GM23338 (cell line): ENCODE data around the gene SLC37A3. TPM values are rescaled to one million over a fixed set of nuclear protein-coding genes. Genes with fewer than 3 reads are reported as not detected.

Experiments used
- ATAC-seq: fragments of 200-7000 bp; cut with Tn5 transposase; 3 replicates; pipeline ENCODE4 v1.9.1; 2020
- DNase-seq: peaks from one replicate; pipeline ENCODE4 v3.0.0-alpha.2; 2015; ENCODE audit warnings: low spot score
- H2AFZ ChIP-seq: fragments of 200-600 bp; sonication (generic); 2 replicates; pipeline ENCODE4 v1.8.0; 2016; ENCODE audit warnings: antibody characterized with exemption, mild to moderate bottlenecking, moderate library complexity
- H3F3A ChIP-seq: fragments of 200-600 bp; sonication (generic); replicated peaks from 2 replicates; pipeline ENCODE4 v1.8.0; 2017; ENCODE audit warnings: antibody characterized with exemption, mixed run types, low read depth
- H3K27ac ChIP-seq: fragments of 200-600 bp; sonication (generic); 2 replicates; pipeline ENCODE4 v1.6.1; 2016; ENCODE audit warnings: low read depth
- H3K27me3 ChIP-seq: fragments of 200-600 bp; sonication (generic); 2 replicates; pipeline ENCODE4 v1.8.0; 2016; ENCODE audit warnings: mild to moderate bottlenecking, mixed run types, moderate library complexity; ENCODE audit not compliant: insufficient read depth
- H3K36me3 ChIP-seq: fragments of 200-600 bp; sonication (generic); 2 replicates; pipeline ENCODE4 v1.8.0; 2016; ENCODE audit warnings: mild to moderate bottlenecking; ENCODE audit not compliant: insufficient read depth
- H3K4me1 ChIP-seq: fragments of 200-600 bp; sonication (generic); 2 replicates; pipeline ENCODE4 v1.8.0; 2016; ENCODE audit warnings: mild to moderate bottlenecking, moderate library complexity; ENCODE audit not compliant: insufficient read depth
- H3K4me2 ChIP-seq: fragments of 200-600 bp; sonication (generic); 2 replicates; pipeline ENCODE4 v1.7.1; 2017; ENCODE audit warnings: mixed run types
- H3K4me3 ChIP-seq: fragments of 200-600 bp; sonication (generic); 2 replicates; pipeline ENCODE4 v1.6.1; 2016; ENCODE audit warnings: mixed run types
- H3K79me2 ChIP-seq: fragments of 200-600 bp; sonication (generic); replicated peaks from 2 replicates; pipeline ENCODE4 v1.8.0; 2017; ENCODE audit warnings: mild to moderate bottlenecking; ENCODE audit not compliant: insufficient read depth
- H3K9me2 ChIP-seq: fragments of 200-600 bp; sonication (generic); 2 replicates; pipeline ENCODE4 v1.8.0; 2017; ENCODE audit not compliant: insufficient read depth
- H4K20me1 ChIP-seq: fragments of 200-600 bp; sonication (generic); replicated peaks from 2 replicates; pipeline ENCODE4 v1.8.0; 2017; ENCODE audit warnings: mild to moderate bottlenecking; ENCODE audit not compliant: insufficient read depth
- H3K27ac Mint-ChIP-seq: 2 replicates; pipeline ENCODE4 v1.8.0; 2020; ENCODE audit warnings: inconsistent platforms, mild to moderate bottlenecking, moderate library complexity, mixed read lengths
- H3K27me3 Mint-ChIP-seq: 3 replicates; pipeline ENCODE4 v1.8.0; 2022; ENCODE audit warnings: low read depth, mild to moderate bottlenecking, moderate library complexity, mixed read lengths, inconsistent platforms; ENCODE audit not compliant: insufficient read depth, poor library complexity
- H3K36me3 Mint-ChIP-seq: 3 replicates; pipeline ENCODE4 v1.8.0; 2021; ENCODE audit warnings: low read depth, mild to moderate bottlenecking, inconsistent platforms, moderate library complexity, mixed read lengths
- H3K4me1 Mint-ChIP-seq: 3 replicates; pipeline ENCODE4 v1.8.0; 2020; ENCODE audit warnings: mild to moderate bottlenecking, inconsistent platforms, mixed read lengths
- H3K4me3 Mint-ChIP-seq: 3 replicates; pipeline ENCODE4 v1.8.0; 2021; ENCODE audit warnings: moderate library complexity, mild to moderate bottlenecking, inconsistent platforms, mixed read lengths
- H3K9me3 Mint-ChIP-seq: 3 replicates; pipeline ENCODE4 v1.8.0; 2020; ENCODE audit warnings: moderate library complexity, mild to moderate bottlenecking, inconsistent platforms, mixed read lengths
- CREB1 ChIP-seq: fragments of 250-450 bp; sonication (Bioruptor Pico); IDR thresholded peaks from 2 replicates; pipeline ENCODE4 v1.5.0; 2020; ENCODE audit warnings: low read depth, mild to moderate bottlenecking, moderate library complexity
- CTCF ChIP-seq, 2 experiments: fragments of 200-600 bp in 1 of 2; sonication (generic) in 1 of 2; conservative IDR thresholded peaks; 2 replicates each; pipeline versions ENCODE4 v1.5.1 to v1.6.1; 2016 to 2017; ENCODE audit warnings: antibody characterized with exemption in 2 of 2, low read depth in 2 of 2, mild to moderate bottlenecking in 2 of 2, moderate library complexity in 1 of 2
- ETS1 ChIP-seq: IDR thresholded peaks from 2 replicates; pipeline ENCODE4 v1.6.1; 2016; ENCODE audit warnings: antibody characterized with exemption
- EZH2 ChIP-seq: fragments of 200-600 bp; sonication (generic); IDR thresholded peaks from one replicate; pipeline ENCODE4 v1.8.0; 2017; ENCODE audit warnings: antibody characterized with exemption, mild to moderate bottlenecking, low read depth; ENCODE audit not compliant: unreplicated experiment
- EZH2phosphoT487 ChIP-seq: fragments of 200-600 bp; sonication (generic); IDR thresholded peaks from one replicate; pipeline ENCODE4 v1.8.1; 2018; ENCODE audit warnings: antibody characterized with exemption; ENCODE audit not compliant: unreplicated experiment
- JUNB ChIP-seq: IDR thresholded peaks from one replicate; pipeline ENCODE4 v1.6.1; 2016; ENCODE audit warnings: antibody characterized with exemption; ENCODE audit not compliant: unreplicated experiment
- NANOG ChIP-seq: IDR thresholded peaks from 2 replicates; pipeline ENCODE4 v1.6.1; 2016; ENCODE audit warnings: antibody characterized with exemption, borderline replicate concordance
- POLR2AphosphoS5 ChIP-seq: IDR thresholded peaks from 2 replicates; pipeline ENCODE4 v1.6.1; 2016; ENCODE audit warnings: antibody characterized with exemption, low read depth
- REST ChIP-seq: IDR thresholded peaks from one replicate; pipeline ENCODE4 v1.6.1; 2018; ENCODE audit warnings: antibody characterized with exemption; ENCODE audit not compliant: unreplicated experiment
- STAT1 ChIP-seq: IDR thresholded peaks from one replicate; pipeline ENCODE4 v1.6.1; 2016; ENCODE audit warnings: antibody characterized with exemption; ENCODE audit not compliant: unreplicated experiment
- ZNF114 ChIP-seq: fragments of 250-450 bp; sonication (Bioruptor Pico); IDR thresholded peaks from 2 replicates; pipeline ENCODE4 v1.5.0; 2020; ENCODE audit warnings: mild to moderate bottlenecking, moderate library complexity
- ZNF331 ChIP-seq: fragments of 250-450 bp; sonication (Bioruptor Pico); IDR thresholded peaks from 2 replicates; pipeline ENCODE4 v1.5.0; 2020; ENCODE audit warnings: low read depth, mild to moderate bottlenecking, moderate library complexity
- ZNF462 ChIP-seq: fragments of 250-450 bp; sonication (Bioruptor Pico); IDR thresholded peaks from 2 replicates; pipeline ENCODE4 v1.5.0; 2020; ENCODE audit warnings: mild to moderate bottlenecking, moderate library complexity
- polyA plus RNA-seq: library from polyadenylated mRNA; unstranded; fragments of >200 nt; fragmentation: Nextera tagmentation; extraction: Ambion mirVana; gene quantifications from 2 replicates; pipeline ENCODE4 v1.2.1, GENCODE V29; 2016
- total RNA-seq: library from RNA; depleted of rRNA; stranded (reverse); fragments of >200 nt; shearing (Covaris generic); gene quantifications from 2 replicates; pipeline ENCODE4 v1.2.3, GENCODE V29; 2014

The SLC37A3 gene
- total and polyA plus RNA-seq, 2 experiments from 2014 or later, result 35.6 to 86.2 TPM

GRCh38 chr7:140298213-140298612 lies 100.1 kb downstream of the SLC37A3 start:
- Mint-ChIP-seq H3K27ac (no peak overlapping the region), H3K27me3 (no peaks in the 10 kb centered on the region), H3K36me3 (no peaks in the 10 kb centered on the region), H3K4me1 (no peaks in the 10 kb centered on the region), H3K9me3 (no peaks in the 10 kb centered on the region), H3K4me3 (no peak overlapping the region)
- no peaks in the 10 kb centered on the region for H3K36me3 ChIP-seq
- H3K9me2 ChIP-seq, result no peaks in the 10 kb centered on the region
- no peak overlapping the region for H3K27ac ChIP-seq
- H3K4me3 ChIP-seq, result no peak overlapping the region
- H3F3A ChIP-seq, result no peaks in the 10 kb centered on the region
- H4K20me1 ChIP-seq, result no peaks in the 10 kb centered on the region
- no peak overlapping the region for H2AFZ ChIP-seq
- H3K79me2 ChIP-seq, result no peaks in the 10 kb centered on the region
- DNase-seq, result no peak
- no peaks in the 10 kb centered on the region for H3K4me1 ChIP-seq
- no peak overlapping the region for H3K4me2 ChIP-seq
- TF ChIP-seq EZH2 (no peak), ZNF331 (CRISPR knock-in tag) (no peak), ETS1 (no peak), EZH2phosphoT487 (no peak), STAT1 (no peak), REST (no peak), NANOG (no peak), JUNB (no peak), POLR2AphosphoS5 (no peak), ZNF462 (CRISPR knock-in tag) (no peak), CTCF (conservative IDR thresholded peaks at IDR 0.05; ENCODE audit: low read depth in 2 of 2) (no peak), CREB1 (CRISPR knock-in tag) (no peak), ZNF114 (CRISPR knock-in tag) (no peak)
- ATAC-seq, result no peak
- no peaks in the 10 kb centered on the region for H3K27me3 ChIP-seq
